ENCODE measurements around the gene MAG.

Gene MAG

DNA sequence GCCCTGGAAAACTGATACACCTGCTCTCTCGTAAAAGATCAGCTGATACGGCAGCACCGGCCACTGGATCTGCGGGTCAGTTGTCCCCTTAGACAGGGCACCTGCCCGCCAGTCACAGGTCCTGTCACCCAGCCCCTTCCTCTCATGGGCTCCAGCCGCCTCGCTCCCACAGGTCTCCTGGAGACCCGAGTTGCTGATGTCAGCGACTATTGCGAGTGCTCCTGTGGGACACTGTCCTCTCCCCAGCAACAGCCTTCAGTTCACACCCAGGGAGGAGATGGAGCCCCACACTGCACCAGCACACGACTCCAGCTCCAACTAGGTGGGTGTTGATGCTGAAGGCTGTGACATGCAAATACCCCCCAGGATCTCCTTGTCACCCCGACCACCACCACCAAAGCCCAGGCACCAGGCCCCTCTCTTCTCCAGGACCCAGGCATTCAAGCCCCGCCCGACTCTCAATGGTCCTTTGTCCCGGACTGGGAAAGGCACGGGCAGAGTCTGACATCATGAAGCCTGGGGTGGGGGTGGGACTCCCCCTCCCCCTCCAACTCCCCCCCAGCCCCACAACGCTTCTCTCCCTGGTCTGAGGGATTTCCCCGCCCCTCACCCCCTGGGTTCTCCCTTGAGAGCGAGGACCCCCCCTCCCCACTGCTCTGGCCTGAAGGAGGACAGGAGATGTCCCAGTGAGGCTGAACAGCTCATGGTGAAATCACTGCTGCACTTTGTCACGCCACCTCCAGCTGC lies 1.4 kb upstream of the MAG start:
- TF ChIP-seq, protein P1, sequence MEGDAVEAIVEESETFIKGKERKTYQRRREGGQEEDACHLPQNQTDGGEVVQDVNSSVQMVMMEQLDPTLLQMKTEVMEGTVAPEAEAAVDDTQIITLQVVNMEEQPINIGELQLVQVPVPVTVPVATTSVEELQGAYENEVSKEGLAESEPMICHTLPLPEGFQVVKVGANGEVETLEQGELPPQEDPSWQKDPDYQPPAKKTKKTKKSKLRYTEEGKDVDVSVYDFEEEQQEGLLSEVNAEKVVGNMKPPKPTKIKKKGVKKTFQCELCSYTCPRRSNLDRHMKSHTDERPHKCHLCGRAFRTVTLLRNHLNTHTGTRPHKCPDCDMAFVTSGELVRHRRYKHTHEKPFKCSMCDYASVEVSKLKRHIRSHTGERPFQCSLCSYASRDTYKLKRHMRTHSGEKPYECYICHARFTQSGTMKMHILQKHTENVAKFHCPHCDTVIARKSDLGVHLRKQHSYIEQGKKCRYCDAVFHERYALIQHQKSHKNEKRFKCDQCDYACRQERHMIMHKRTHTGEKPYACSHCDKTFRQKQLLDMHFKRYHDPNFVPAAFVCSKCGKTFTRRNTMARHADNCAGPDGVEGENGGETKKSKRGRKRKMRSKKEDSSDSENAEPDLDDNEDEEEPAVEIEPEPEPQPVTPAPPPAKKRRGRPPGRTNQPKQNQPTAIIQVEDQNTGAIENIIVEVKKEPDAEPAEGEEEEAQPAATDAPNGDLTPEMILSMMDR (IDR thresholded peaks at IDR 0.05; ENCODE audit: low read depth, low read length, missing control alignments): no peak
- no peak overlapping the region for H3K4me3 ChIP-seq (replicated peaks; ENCODE audit: low read depth, low read length)
- no peak for DNase-seq (ENCODE audit: extremely low read depth, low read depth)

DNA sequence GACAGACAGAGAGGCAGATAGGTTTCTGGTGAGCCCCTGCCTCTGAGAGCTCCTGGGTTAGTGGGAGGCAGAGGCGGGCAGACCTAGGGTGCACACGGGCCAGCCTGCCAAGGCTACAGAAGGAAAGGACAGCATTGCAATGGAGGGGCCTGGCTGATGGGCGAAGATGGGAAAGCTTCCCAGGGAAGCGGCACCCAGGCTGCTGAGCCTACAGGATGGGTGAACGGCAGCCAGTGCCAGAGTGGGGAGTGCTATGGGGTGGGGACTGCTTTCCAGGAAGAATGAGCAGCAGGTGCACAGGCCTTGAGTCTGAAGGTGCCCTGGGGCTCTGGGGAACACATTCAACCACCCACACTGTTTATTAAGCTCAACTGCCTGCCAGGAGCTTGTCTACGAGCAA lies 702 bp upstream of the MAG start:
- DNase-seq (ENCODE audit: extremely low read depth, low read depth): no peak
- TF ChIP-seq, protein P1 (IDR thresholded peaks at IDR 0.05; ENCODE audit: low read depth, low read length, missing control alignments): no peak
- H3K4me3 ChIP-seq (replicated peaks; ENCODE audit: low read depth, low read length): no peak overlapping the region

DNA sequence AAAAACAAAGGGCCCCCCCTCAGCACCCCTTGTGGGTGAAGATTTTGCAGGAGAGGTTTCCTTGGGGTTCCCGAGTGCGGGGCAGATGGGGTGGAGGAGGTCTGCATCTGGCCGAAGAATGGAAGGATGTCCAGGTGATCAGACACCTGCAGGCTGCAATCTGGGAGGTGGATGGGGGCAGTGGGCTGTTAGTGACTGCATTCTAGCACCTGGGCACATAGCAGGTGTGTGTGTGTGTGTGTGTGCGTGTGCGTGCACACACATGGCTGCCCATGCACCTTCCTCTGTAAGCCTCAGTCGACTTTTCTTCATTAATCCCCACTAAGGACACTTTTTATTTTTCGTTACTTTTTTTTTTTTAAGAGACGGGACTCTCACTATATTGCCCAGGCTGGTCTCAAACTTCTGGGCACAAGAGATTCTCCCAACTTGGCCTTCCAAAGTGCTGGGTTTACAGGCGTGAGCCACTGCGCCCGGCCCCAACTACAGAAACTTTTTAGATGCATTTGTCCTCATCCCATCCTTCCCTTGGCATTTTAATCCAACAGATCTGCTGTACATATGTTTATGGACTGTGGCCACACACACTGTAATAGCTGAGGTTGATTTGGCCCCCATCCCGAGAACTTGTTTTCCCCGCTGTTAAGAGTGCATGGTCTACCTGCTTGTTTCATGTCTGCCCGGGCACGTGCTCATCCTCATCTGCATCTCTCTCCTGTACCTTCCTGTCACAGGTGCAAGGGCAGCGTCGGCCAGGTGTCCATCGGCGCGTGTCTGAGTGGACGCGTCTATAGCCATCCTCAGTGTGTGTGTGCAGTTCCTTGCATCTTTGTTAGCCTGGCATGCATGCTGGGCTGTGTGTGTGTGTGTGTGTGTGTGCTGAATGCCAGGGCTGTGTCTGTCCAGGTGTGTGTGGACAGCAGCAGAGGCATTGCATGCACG lies 731 bp downstream of the MAG start:
- DNase-seq (ENCODE audit: extremely low read depth, low read depth): no peak
- TF ChIP-seq, protein P1 (IDR thresholded peaks at IDR 0.05; ENCODE audit: low read depth, low read length, missing control alignments): no peak

DNA sequence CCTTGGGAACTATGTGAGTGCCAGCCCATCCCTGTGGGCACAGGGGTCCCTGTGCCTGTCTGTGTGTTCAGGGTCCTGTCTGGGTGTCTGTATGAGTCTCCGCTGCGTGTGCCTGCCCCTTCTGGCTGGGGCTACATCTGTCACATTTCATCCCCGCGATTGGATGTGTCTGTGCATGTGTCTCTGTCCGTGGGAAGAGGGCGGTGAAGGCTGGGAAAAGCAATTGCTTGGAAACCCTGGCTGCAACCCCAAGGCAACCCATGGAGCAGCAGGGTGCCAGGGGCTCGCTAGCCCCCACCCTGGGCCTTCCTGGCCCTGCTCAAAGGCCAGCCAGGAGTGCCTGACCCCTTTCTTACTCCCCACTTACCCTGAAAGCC lies 1.4 kb downstream of the MAG start:
- TF ChIP-seq, protein P1 (IDR thresholded peaks at IDR 0.05; ENCODE audit: low read depth, low read length, missing control alignments): no peak
- no peak for DNase-seq (ENCODE audit: extremely low read depth, low read depth)
- H3K4me3 ChIP-seq (replicated peaks; ENCODE audit: low read depth, low read length): no peak overlapping the region

More for the DNA sequence above, 731 bp downstream of the MAG start:
- H3K4me3 ChIP-seq (replicated peaks; ENCODE audit: low read depth, low read length): no peak overlapping the region

DNA sequence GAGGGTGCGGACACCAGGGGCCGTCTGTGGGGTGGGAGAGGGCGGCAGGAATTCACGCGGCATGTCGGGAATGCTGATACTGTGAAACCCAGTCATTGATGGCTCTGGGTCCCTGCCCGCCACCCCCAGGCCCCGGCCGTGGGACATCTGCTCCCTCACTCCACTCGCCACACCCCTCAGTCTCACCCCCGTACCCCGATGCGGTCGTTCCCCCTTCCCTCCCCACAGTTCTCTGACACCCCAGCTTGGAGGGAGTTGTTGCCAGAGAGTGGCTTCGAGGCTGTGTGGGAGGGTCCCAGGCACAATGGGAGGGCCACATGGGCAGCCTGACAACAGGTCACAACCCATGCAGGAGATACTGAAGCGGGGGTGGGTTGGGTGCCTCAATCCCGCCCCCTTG lies 1.8 kb downstream of the MAG start:
- DNase-seq (ENCODE audit: extremely low read depth, low read depth): no peak
- H3K4me3 ChIP-seq (replicated peaks; ENCODE audit: low read depth, low read length): no peak overlapping the region
- TF ChIP-seq, protein P1 (IDR thresholded peaks at IDR 0.05; ENCODE audit: low read depth, low read length, missing control alignments): no peak

DNA sequence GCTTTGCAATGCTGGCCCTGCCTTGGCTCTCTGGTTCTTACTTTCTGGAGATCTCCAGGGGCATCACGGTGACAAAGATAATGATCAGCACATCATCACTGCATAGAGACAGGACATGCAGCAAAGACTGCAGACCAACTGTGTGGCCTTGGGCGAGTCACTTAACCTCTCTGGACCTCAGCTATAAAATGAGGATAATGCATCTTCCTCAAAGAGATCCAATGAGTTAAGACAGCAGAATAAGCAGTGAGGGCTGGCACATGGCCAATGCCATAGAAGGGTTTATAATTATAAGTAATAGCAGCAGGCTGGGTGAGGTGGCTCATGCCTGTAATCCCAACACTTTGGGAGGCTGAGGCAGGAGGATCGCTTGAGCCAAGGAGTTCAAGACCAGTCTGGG lies 2.4 kb downstream of the MAG start:
- no peak for DNase-seq (ENCODE audit: extremely low read depth, low read depth)
- TF ChIP-seq, protein P1 (IDR thresholded peaks at IDR 0.05; ENCODE audit: low read depth, low read length, missing control alignments): no peak
- H3K4me3 ChIP-seq (replicated peaks; ENCODE audit: low read depth, low read length): no peak overlapping the region
